RWPE1 (cell line): Measurements from ENCODE around the gene CNOT6.

ENCODE experiments used
- CTCF ChIA-PET: fragments of 350-600 bp; sonication (Branson Sonifier 250); formaldehyde crosslinking; extraction: SDS; loops from one replicate; lab custom pipeline; 2021; lab: Yijun Ruan, JAX
- POLR2A ChIA-PET: fragments of 400-600 bp; formaldehyde crosslinking; extraction: SDS; loops from one replicate; lab custom pipeline; 2020; ENCODE audit warnings: antibody characterized with exemption; ENCODE audit not compliant: low non-redundant PET; lab: Yijun Ruan, JAX
- DNase-seq: peaks from one replicate; pipeline ENCODE4 v3.0.0; 2012; ENCODE audit warnings: low spot score
- H3K27ac ChIP-seq: fragments of 450-650 bp; 2 replicates; pipeline ENCODE4 v1.5.1; 2017
- TF ChIP-seq, protein P1 (sequence below): fragments of 450-650 bp; conservative IDR thresholded peaks from 2 replicates; pipeline ENCODE4 v1.5.1; 2017; ENCODE audit warnings: low read depth, mild to moderate bottlenecking

Gene CNOT6

DNA sequence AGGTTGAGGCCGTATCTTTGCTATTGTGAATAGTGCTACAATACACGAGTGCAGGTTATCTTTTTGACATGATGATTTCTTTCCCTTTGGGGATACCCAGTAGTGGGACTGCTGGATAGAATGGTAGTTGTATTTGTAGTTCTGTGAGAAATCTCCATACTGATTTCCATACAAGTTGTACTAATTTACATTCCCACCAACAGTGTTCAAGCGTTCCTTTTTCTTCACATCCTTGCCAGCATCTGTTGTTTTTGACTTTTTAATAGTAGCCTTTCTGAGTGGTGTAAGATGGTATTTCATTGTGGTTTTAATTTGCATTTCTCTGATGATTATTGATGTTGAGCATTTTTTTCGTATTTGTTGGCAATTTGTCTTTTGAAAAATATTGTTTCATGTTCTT lies 41.4 kb downstream of the CNOT6 start:
- no peak overlapping the region for H3K27ac ChIP-seq
- no peak for DNase-seq
- POLR2A ChIA-PET, result no interaction called here
- CTCF ChIA-PET, result no interaction called here
- TF ChIP-seq, protein P1, sequence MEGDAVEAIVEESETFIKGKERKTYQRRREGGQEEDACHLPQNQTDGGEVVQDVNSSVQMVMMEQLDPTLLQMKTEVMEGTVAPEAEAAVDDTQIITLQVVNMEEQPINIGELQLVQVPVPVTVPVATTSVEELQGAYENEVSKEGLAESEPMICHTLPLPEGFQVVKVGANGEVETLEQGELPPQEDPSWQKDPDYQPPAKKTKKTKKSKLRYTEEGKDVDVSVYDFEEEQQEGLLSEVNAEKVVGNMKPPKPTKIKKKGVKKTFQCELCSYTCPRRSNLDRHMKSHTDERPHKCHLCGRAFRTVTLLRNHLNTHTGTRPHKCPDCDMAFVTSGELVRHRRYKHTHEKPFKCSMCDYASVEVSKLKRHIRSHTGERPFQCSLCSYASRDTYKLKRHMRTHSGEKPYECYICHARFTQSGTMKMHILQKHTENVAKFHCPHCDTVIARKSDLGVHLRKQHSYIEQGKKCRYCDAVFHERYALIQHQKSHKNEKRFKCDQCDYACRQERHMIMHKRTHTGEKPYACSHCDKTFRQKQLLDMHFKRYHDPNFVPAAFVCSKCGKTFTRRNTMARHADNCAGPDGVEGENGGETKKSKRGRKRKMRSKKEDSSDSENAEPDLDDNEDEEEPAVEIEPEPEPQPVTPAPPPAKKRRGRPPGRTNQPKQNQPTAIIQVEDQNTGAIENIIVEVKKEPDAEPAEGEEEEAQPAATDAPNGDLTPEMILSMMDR, result no peak

DNA sequence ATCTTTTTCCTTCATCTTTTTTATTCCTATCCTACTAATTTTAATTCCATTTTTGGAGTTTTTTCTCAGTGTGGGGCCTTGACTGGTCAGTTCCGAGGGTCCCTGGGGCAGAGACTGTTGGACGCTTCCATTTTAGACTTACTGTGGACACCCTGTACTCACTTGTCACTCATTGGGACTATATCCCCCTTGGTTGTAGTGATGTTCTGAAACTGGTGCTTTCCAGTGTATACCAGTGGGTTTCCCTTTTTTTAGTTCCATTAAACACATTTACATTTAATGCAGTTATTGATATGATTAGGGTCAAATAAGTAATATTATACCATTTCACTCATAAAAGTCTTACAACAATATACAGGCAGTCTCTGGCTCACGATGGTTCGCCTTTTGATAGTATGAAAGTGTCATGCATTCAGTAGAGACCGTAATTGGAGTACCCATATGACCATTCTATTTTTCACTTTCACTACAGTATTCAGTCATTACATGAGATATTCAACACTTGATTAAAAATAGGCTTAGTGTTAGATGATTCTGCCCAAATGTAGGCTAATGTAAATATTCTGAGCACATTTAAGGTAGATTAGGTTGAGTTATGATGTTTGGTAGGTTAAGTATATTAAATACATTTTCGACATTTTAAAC lies 46.0 kb downstream of the CNOT6 start:
- ChIA-PET CTCF (no interaction called here), POLR2A (no interaction called here)
- no peak overlapping the region for H3K27ac ChIP-seq
- no peak for DNase-seq
- TF ChIP-seq, protein P1, result no peak

DNA sequence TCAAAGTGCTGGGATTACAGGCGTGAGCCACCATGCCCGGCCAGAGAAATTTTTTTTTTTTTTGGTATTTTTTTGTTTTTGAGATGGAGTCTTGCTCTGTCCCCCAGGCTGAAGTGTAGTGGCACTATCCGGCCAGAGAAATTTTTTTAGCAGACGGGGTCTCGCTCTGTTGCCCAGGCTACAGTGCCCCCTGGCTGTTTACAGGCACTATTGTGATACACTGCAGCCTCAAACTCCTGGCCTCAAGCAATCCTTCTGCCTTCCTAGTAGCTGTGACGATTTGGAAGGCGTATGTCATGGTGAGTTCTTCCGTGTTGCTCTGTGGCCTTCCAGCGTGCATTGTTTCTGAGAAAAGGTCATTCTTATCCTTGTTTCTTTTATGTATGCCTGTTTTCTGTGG lies 47.5 kb downstream of the CNOT6 start:
- TF ChIP-seq, protein P1, result no peak
- no peak overlapping the region for H3K27ac ChIP-seq
- ChIA-PET CTCF (interaction anchor here (0.6 kb wide), 2 partner anchors 74 to 228 kb away, joined by 3 to 4 read pairs; no protein-coding TSS in a partner anchor), POLR2A (no interaction called here)
- no peak for DNase-seq

DNA sequence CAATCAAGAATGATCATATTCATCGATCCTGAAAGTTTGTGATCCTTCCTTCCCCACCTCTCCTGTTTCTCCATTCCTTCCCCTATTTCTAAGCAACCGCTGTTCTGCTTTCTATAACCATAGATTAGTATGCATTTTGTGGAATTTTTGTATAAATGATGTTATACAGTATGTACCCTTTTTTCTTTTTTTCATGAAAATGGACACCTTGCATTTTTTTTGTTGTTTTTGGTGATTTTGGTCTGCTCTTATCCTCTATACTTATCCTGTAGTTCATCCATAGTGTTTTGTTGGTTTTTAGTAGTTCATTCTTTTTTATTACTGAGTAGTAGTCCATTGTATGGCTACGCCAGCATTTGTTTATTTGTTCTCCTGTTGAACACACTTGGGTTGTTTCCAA lies 51.1 kb downstream of the CNOT6 start:
- DNase-seq, result no peak
- ChIA-PET POLR2A (no interaction called here), CTCF (interaction anchor here (0.6 to 0.7 kb wide), 2 partner anchors 16 to 20 kb away, joined by 3 to 4 read pairs; no protein-coding TSS in a partner anchor)
- TF ChIP-seq, protein P1, result no peak
- H3K27ac ChIP-seq, result no peak overlapping the region

DNA sequence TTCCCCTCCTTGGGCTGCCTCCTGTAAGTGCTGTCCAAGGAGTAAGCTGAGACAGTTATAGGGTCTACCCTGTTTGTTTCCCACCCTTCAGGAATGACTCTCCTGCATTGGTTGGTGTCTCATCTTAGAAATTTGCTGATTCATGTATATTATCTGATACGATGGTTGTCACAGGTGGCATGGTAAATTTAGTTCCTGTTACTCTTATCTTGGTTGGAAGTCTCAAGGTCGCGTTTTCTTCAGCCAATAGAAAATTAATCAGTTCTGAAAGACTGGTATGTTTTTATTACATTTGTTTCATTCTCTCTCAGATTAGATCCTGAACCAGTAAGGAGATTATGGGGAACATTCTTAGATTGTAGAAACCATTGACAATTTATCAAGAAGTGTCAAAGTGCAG lies 54.4 kb downstream of the CNOT6 start:
- no peak for DNase-seq
- POLR2A ChIA-PET, result no interaction called here
- H3K27ac ChIP-seq, result no peak overlapping the region
- CTCF ChIA-PET, result no interaction called here
- TF ChIP-seq, protein P1, result no peak

DNA sequence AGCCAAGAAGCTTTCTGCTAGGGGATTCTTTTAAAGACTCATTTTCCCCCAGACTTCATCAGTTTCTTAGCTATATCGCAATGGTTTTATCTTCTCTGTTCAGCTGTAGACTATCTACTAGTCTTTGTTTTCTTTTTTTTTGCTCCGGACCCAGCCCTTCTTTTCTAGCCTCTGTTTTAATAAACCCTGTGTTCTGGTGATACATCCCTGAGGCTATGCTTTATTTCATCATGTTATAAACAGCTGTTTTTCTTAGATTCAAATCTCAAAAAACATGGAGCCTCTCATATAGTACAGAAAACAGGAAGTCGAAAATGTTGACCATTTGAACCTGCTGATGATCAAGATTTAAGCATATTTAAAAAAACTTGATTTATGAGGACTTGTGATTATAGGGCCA lies 59.4 kb downstream of the CNOT6 start:
- POLR2A ChIA-PET, result no interaction called here
- no peak overlapping the region for H3K27ac ChIP-seq
- TF ChIP-seq, protein P1, result no peak
- CTCF ChIA-PET, result interaction anchor here (0.6 to 0.7 kb wide), 2 partner anchors 38 to 194 kb away, joined by 3 to 6 read pairs; no protein-coding TSS in a partner anchor
- DNase-seq, result no peak
